Esophagus muscularis mucosa (tissue), 4 donors: Measurements from ENCODE around the gene HEATR1. TPM values are rescaled to one million over a fixed set of nuclear protein-coding genes. Genes with fewer than 3 reads are reported as not detected.
A peak's percentile ranks its signal among the peaks of the same experiment; 100 is the strongest.

Experiments
- DNase-seq: peaks from one replicate; pipeline ENCODE4 v3.0.0-alpha.2; 2017; ENCODE audit errors: extremely low spot score
- H3K27ac ChIP-seq, 4 donors: fragments of 200-600 bp; sonication (generic); replicated peaks in 1 of 4; 1 replicate in 3 of 4; 2 replicates in 1 of 4; pipeline ENCODE4 v1.5.1; 2016 to 2019; ENCODE audit warnings: mild to moderate bottlenecking in 1 of 4
- H3K27me3 ChIP-seq, 4 donors: fragments of 200-600 bp; sonication (generic); one replicate each; pipeline versions ENCODE4 v1.5.1 to v1.6.0; 2016 to 2019
- H3K36me3 ChIP-seq, 4 donors: fragments of 200-600 bp; sonication (generic); one replicate each; pipeline ENCODE4 v1.5.1; 2016 to 2019
- H3K4me1 ChIP-seq, 4 donors: fragments of 200-600 bp; sonication (generic); one replicate each; pipeline ENCODE4 v1.5.1; 2016 to 2019
- H3K4me3 ChIP-seq, 4 donors: fragments of 200-600 bp; sonication (generic); 1 replicate in 2 of 4; 2 replicates in 2 of 4; pipeline ENCODE4 v1.5.1; 2016 to 2019; ENCODE audit warnings: mild to moderate bottlenecking in 4 of 4, moderate library complexity in 1 of 4
- H3K9me3 ChIP-seq, 4 donors: fragments of 200-600 bp; sonication (generic); 1 replicate in 3 of 4; 2 replicates in 1 of 4; pipeline ENCODE4 v1.5.1; 2016 to 2019
- EP300 ChIP-seq: sonication (generic); formaldehyde crosslinking; IDR thresholded peaks from one replicate; pipeline ENCODE4 v1.6.1; 2017; ENCODE audit warnings: antibody characterized with exemption
- POLR2A ChIP-seq: fragments of 450-650 bp; IDR thresholded peaks from one replicate; pipeline ENCODE4 v1.6.1; 2017; ENCODE audit warnings: antibody characterized with exemption, moderate library complexity, mild to moderate bottlenecking, low read depth
- POLR2AphosphoS5 ChIP-seq, 2 donors: sonication (generic); formaldehyde crosslinking; IDR thresholded peaks; one replicate each; pipeline ENCODE4 v1.6.1; 2017; ENCODE audit warnings: antibody characterized with exemption in 2 of 2
- WGBS: methylation state at CpG from one replicate; pipeline ENCODE4 v1.1.5; 2018; 5-methylcytosine and 5-hydroxymethylcytosine counted together
- intact Hi-C: fragments of 100-400 bp; cut with DNase I; formaldehyde crosslinking; loops from one replicate; pipeline ENCODE4 v1.15.1; 2023
- total RNA-seq, 4 donors: library from RNA; depleted of rRNA; stranded (reverse); fragments of >200 nt; gene quantifications; one replicate each; pipeline versions ENCODE4 v1.1.0 to v1.2.1, GENCODE V29; 2016
- TF ChIP-seq, protein P1 (sequence below), 3 experiments: fragments of 200-600 bp in 2 of 3; fragments of 450-650 bp in 1 of 3; sonication (generic) in 2 of 3; IDR thresholded peaks; one replicate each; pipeline ENCODE4 v1.5.1; 2017 to 2019; ENCODE audit warnings: antibody characterized with exemption in 3 of 3, mild to moderate bottlenecking in 2 of 3, moderate library complexity in 1 of 3

The HEATR1 gene
- total RNA-seq, 4 donors from 2014 or later: 15.2 to 17.2 (median 16.3) TPM

DNA sequence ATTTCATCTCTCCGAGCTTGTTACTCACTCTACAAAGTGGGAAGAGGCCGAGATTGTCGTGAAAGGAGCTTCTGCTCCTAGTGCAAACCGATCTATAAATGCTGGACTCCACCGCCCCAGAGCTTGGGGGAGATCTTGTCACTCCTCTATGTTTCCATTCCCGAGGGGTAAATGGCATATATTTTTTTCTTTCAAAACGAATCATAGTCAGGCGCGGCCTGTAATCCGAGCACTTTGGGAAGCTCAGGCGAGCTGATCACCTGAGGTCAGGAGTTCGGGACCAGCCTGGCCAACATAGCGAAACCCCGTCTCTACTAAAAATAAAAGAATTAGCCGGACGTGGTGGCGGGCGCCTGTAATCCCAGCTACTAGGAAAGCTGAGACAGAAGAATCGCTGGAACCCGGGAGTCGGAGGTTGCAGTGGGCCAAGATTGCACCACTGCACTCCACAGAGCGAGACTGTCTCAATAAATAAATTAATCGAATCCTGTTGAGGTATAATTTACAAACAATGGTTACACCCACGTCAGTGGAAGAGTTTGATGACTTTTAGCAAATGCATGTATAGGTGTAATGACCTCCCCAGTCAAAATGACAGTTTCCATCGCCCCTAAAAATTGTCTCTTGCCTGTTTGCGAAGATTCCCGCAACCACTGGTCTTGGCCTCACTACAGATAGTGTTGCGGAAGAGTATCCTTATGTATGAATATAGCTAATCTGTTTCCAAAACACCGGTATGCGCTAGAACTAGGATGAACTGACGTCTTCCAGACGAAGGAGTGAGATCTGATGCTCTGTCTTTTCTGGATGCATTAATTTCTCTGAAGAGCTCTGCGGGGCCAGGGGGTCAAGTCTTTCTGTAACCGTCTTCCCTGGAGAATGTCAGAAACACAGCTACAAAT, 840 bp upstream of the HEATR1 start:
- Histone ChIP-seq H3K27me3 (peaks cover 0 to 4% (median 0%) of the 10 kb centered on the region in 4 donors), H3K4me3 (peak overlapping the region; percentile 76 to 85 (median 82)), H3K36me3 (peaks cover 0 to 27% (median 21%) of the 10 kb centered on the region in 4 donors), H3K27ac (peak overlapping the region; percentile 83 to 92 (median 86)), H3K4me1 (peaks cover 7 to 24% (median 23%) of the 10 kb centered on the region in 4 donors), H3K9me3 (no peaks in the 10 kb centered on the region)
- TF ChIP-seq, protein P1, sequence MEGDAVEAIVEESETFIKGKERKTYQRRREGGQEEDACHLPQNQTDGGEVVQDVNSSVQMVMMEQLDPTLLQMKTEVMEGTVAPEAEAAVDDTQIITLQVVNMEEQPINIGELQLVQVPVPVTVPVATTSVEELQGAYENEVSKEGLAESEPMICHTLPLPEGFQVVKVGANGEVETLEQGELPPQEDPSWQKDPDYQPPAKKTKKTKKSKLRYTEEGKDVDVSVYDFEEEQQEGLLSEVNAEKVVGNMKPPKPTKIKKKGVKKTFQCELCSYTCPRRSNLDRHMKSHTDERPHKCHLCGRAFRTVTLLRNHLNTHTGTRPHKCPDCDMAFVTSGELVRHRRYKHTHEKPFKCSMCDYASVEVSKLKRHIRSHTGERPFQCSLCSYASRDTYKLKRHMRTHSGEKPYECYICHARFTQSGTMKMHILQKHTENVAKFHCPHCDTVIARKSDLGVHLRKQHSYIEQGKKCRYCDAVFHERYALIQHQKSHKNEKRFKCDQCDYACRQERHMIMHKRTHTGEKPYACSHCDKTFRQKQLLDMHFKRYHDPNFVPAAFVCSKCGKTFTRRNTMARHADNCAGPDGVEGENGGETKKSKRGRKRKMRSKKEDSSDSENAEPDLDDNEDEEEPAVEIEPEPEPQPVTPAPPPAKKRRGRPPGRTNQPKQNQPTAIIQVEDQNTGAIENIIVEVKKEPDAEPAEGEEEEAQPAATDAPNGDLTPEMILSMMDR (IDR thresholded peaks at IDR 0.05): no peak
- no peak for TF ChIP-seq POLR2A
- TF ChIP-seq POLR2AphosphoS5 (IDR thresholded peaks at IDR 0.05): no peak
- TF ChIP-seq EP300: no peak
- intact Hi-C loops: loop anchor here (10.0 kb wide), 2 partner anchors 190 to 960 kb away; partner anchors contain the start of gene MTR
- WGBS: 63% methylated on average over 34 of the region's 34 CpGs
- DNase-seq: no peak

DNA sequence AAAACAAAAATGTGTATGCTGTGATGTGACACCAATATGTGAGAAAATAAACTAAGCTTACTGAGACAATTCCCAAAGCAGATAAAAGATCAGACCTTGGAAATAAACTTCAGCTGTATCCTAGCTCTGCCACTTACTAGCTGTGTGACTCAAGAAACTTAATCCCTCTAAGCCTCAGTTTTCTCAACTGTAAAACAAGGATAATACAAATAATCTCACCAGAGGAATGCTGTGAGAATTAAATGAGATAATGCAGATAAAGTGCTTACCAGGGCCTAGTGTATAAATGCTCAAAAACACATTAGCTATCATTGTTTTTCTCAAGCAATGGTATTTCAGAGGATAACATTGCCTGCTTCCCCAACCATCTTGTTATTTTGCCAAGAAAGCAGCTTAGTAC, 2.1 kb downstream of the HEATR1 start:
- intact Hi-C loops: loop anchor here (10.0 kb wide), 2 partner anchors 193 to 963 kb away; partner anchors contain the start of gene MTR
- H3K4me1 ChIP-seq: peaks cover 7 to 24% (median 23%) of the 10 kb centered on the region in 4 donors
- no peak for DNase-seq
- no peak overlapping the region for H3K4me3 ChIP-seq
- no peak overlapping the region for H3K27ac ChIP-seq
- peaks cover 0 to 54% (median 31%) of the 10 kb centered on the region in 4 donors for H3K36me3 ChIP-seq
- H3K27me3 ChIP-seq: no peaks in the 10 kb centered on the region
- TF ChIP-seq POLR2A: no peak
- no peak for TF ChIP-seq POLR2AphosphoS5 (IDR thresholded peaks at IDR 0.05)
- TF ChIP-seq EP300: no peak
- TF ChIP-seq, protein P1 (IDR thresholded peaks at IDR 0.05): no peak
- H3K9me3 ChIP-seq: no peaks in the 10 kb centered on the region

DNA sequence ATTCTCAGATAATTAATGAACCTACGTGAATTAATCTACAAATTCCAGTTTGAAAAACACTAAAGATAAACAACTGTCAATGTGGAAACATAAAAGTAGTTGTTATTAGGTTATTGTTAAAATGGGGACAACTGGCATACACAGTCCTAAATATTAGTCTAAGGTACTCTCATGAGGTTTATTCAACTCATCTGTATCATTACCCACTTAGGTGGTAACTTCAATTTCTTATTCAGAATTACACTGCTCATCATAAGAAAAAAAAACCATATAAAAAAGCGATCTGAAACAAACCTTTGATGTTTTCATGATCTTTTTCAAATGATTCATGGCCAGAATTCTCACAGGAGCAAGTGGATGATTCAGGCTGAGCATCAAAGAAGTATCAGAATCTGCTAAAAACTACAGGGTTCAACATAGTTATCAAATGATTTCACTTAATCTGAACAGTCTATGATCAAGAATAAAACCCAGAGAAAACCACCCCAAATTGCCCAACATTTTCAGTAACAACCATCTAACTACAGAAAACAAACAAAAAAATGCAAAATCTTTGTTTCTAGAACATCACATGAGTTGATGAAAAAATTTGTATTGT, 13.7 kb downstream of the HEATR1 start:
- no peaks in the 10 kb centered on the region for H3K4me1 ChIP-seq
- peaks cover 35 to 92% (median 82%) of the 10 kb centered on the region in 4 donors for H3K36me3 ChIP-seq
- 86% methylated on average over 2 of the region's 2 CpGs for WGBS
- no peak for TF ChIP-seq POLR2A
- no peak for TF ChIP-seq POLR2AphosphoS5 (IDR thresholded peaks at IDR 0.05)
- TF ChIP-seq, protein P1 (IDR thresholded peaks at IDR 0.05): no peak
- no peak for TF ChIP-seq EP300
- no peaks in the 10 kb centered on the region for H3K9me3 ChIP-seq
- H3K27ac ChIP-seq: no peak overlapping the region
- no peak overlapping the region for H3K4me3 ChIP-seq
- intact Hi-C loops: no loop called here
- no peaks in the 10 kb centered on the region for H3K27me3 ChIP-seq
- no peak for DNase-seq

DNA sequence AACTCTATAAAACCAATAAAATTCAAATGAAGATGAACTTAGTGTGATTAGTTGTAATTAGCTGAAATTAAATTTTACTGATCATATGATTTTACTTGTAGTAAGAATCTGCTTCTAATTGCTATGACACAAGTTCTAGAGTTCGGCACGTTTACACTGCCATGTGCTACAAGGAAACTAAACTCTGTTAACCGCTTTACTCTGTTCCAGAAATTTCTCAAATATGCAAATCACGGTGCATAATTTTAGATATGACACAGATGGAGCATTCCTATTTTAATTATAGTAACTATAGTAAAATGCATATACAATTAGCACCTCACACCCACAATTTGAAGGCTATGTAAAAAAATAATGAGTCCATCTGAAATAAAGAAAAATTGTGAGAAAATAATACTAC, 14.8 kb downstream of the HEATR1 start:
- no peak for DNase-seq
- Histone ChIP-seq H3K4me1 (no peaks in the 10 kb centered on the region), H3K36me3 (peaks cover 32 to 92% (median 81%) of the 10 kb centered on the region in 4 donors), H3K4me3 (no peak overlapping the region), H3K9me3 (no peaks in the 10 kb centered on the region), H3K27me3 (no peaks in the 10 kb centered on the region), H3K27ac (no peak overlapping the region)
- TF ChIP-seq POLR2A (no peak), EP300 (no peak), POLR2AphosphoS5 (IDR thresholded peaks at IDR 0.05) (no peak)
- TF ChIP-seq, protein P1 (IDR thresholded peaks at IDR 0.05): no peak
- WGBS: 91% methylated on average over 4 of the region's 4 CpGs
- intact Hi-C loops: loop anchor here (5.0 kb wide), 1 partner anchor 37 kb away; no protein-coding TSS in a partner anchor
